Large intestine (tissue), 3 donors: Measurements from ENCODE around the gene ARHGAP26. TPM values are rescaled to one million over a fixed set of nuclear protein-coding genes. Genes with fewer than 3 reads are reported as not detected.

Experiments
- DNase-seq, 2 donors: peaks; one replicate each; pipeline versions ENCODE4 v3.0.0 to v3.0.0-alpha.2; 2013
- H3K27ac ChIP-seq: one replicate; pipeline ENCODE4 v1.5.1; 2013; ENCODE audit warnings: low read length
- H3K27me3 ChIP-seq: 2 replicates; pipeline ENCODE4 v1.6.1; 2013; ENCODE audit warnings: low read length; ENCODE audit not compliant: control insufficient read depth, insufficient read depth
- H3K36me3 ChIP-seq: 2 replicates; pipeline ENCODE4 v1.6.1; 2013; ENCODE audit warnings: low read length; ENCODE audit not compliant: control insufficient read depth, insufficient read depth
- H3K4me1 ChIP-seq: one replicate; pipeline ENCODE4 v1.6.1; 2013; ENCODE audit warnings: low read length; ENCODE audit not compliant: control insufficient read depth, insufficient read depth
- H3K4me3 ChIP-seq: one replicate; pipeline ENCODE4 v1.5.1; 2013; ENCODE audit warnings: low read length
- H3K9me3 ChIP-seq: one replicate; pipeline ENCODE4 v1.6.1; 2013; ENCODE audit warnings: mild to moderate bottlenecking, low read depth, low read length, moderate library complexity; ENCODE audit not compliant: control insufficient read depth
- WGBS: methylation state at CpG from one replicate; pipeline ENCODE4 v1.1.5; 2013; ENCODE audit warnings: low lambda C conversion rate; ENCODE audit not compliant: insufficient coverage; 5-methylcytosine and 5-hydroxymethylcytosine counted together
- polyA plus RNA-seq: library from polyadenylated mRNA; unstranded; fragments of 120-200 nt; gene quantifications from one replicate; pipeline ENCODE4 v1.2.1, GENCODE V29; 2013

Gene ARHGAP26
- polyA plus RNA-seq, 1 donor, result 31.8 TPM

DNA sequence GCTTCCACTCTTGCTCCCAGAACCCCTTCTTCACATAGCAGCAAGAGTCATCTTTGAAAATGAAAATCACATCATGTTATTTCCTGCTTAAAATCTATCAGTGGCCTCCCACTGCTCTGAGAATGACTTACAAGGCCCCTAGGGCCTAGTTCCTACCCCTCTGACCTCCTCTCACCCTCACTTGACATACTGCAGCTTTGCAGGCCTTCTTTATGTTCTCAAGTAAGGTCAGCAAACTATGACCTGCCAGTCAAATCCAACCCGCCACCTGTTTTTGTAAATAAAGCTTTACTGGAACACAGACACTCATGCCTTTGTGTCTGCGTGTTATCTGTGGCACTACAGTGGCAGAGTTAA is 447.6 kb downstream of the ARHGAP26 start:
- H3K36me3 ChIP-seq, result peaks cover 12% of the 10 kb centered on the region
- no CpG with 5 or more reads among the region's 2 CpGs for WGBS
- H3K9me3 ChIP-seq, result no peaks in the 10 kb centered on the region
- H3K27ac ChIP-seq, result peak overlapping the region; percentile 39
- H3K4me1 ChIP-seq, result peaks cover 25% of the 10 kb centered on the region
- H3K27me3 ChIP-seq, result no peaks in the 10 kb centered on the region
- DNase-seq, result no peak
- H3K4me3 ChIP-seq, result no peak overlapping the region

GRCh38 chr5:143218517-143219170 is 448.5 kb downstream of the ARHGAP26 start:
- Histone ChIP-seq H3K4me3 (no peak overlapping the region), H3K9me3 (no peaks in the 10 kb centered on the region), H3K36me3 (peaks cover 16% of the 10 kb centered on the region), H3K27me3 (no peaks in the 10 kb centered on the region), H3K4me1 (peaks cover 25% of the 10 kb centered on the region), H3K27ac (no peak overlapping the region)
- no peak for DNase-seq
- WGBS, result no CpG with 5 or more reads among the region's 4 CpGs

- no peak for DNase-seq
- peaks cover 13% of the 10 kb centered on the region for H3K36me3 ChIP-seq
- no peak overlapping the region for H3K4me3 ChIP-seq
- H3K9me3 ChIP-seq, result no peaks in the 10 kb centered on the region
- peaks cover 25% of the 10 kb centered on the region for H3K4me1 ChIP-seq
- no CpG with 5 or more reads among the region's 2 CpGs for WGBS
- no peaks in the 10 kb centered on the region for H3K27me3 ChIP-seq
- no peak overlapping the region for H3K27ac ChIP-seq
Measured at GRCh38 chr5:143219696-143220095, 449.5 kb downstream of the ARHGAP26 start.

GRCh38 chr5:143220748-143221251 is 450.6 kb downstream of the ARHGAP26 start:
- Histone ChIP-seq H3K4me3 (no peak overlapping the region), H3K36me3 (peaks cover 10% of the 10 kb centered on the region), H3K4me1 (peaks cover 25% of the 10 kb centered on the region), H3K9me3 (no peaks in the 10 kb centered on the region), H3K27ac (no peak overlapping the region), H3K27me3 (no peaks in the 10 kb centered on the region)
- DNase-seq, result no peak
- WGBS, result no CpG with 5 or more reads among the region's 3 CpGs

DNA sequence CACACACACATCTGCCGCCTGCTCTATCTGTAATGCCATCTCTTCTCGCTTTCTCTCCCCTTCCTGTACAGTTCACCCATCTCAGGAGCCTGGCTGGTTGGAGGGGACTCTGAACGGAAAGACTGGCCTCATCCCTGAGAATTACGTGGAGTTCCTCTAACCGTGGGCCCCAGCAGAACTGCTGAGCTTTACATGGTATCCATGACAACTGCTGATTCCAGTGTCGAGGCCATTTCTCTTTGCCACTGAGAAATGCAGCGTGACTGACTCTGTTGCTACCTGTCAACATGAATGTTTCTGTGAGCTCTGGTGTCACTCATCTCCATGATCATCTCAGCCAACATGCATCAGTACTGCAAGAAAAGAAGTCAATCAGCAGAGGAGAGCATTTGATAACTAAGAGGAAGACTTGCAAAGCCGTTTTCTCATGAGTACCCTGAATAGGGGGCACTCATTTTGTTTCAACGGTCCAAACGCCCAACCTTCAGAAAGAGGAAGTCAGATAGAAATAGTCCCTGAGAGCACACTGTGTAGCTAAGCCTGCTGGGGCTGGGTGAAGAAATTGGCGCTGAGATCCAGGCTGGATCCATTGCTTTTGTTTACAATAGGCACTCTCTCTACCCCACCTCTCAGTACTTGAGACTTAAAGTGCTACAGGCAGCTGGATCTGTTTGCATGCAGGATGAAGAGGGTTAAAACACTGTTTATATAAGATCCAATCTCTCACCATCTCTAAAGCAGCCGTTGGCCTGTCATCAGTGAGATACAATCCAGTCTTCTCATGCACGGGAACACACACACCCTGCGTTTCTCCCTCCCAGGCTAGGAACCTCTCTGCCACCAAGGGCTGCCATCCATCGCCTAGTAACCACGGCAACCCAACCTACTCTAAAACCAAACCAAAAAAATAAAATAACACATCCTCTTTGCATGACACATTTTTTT is 452.4 kb downstream of the ARHGAP26 start:
- H3K9me3 ChIP-seq, result no peaks in the 10 kb centered on the region
- peaks cover 6% of the 10 kb centered on the region for H3K36me3 ChIP-seq
- WGBS, result no CpG with 5 or more reads among the region's 16 CpGs
- H3K4me1 ChIP-seq, result peaks cover 12% of the 10 kb centered on the region
- H3K27ac ChIP-seq, result peak overlapping the region; percentile 14
- H3K27me3 ChIP-seq, result no peaks in the 10 kb centered on the region
- H3K4me3 ChIP-seq, result no peak overlapping the region
- peak; percentile 34 to 43 for DNase-seq

GRCh38 chr5:143224672-143225071 is 454.5 kb downstream of the ARHGAP26 start:
- no peak overlapping the region for H3K27ac ChIP-seq
- no peaks in the 10 kb centered on the region for H3K9me3 ChIP-seq
- peaks cover 4% of the 10 kb centered on the region for H3K36me3 ChIP-seq
- no peak overlapping the region for H3K4me3 ChIP-seq
- no peaks in the 10 kb centered on the region for H3K27me3 ChIP-seq
- DNase-seq, result no peak
- WGBS, result no CpG with 5 or more reads among the region's 5 CpGs
- peaks cover 7% of the 10 kb centered on the region for H3K4me1 ChIP-seq

GRCh38 chr5:143225511-143225910 is 455.3 kb downstream of the ARHGAP26 start:
- Histone ChIP-seq H3K9me3 (no peaks in the 10 kb centered on the region), H3K36me3 (peaks cover 4% of the 10 kb centered on the region), H3K27me3 (no peaks in the 10 kb centered on the region), H3K27ac (no peak overlapping the region), H3K4me1 (peaks cover 6% of the 10 kb centered on the region), H3K4me3 (no peak overlapping the region)
- no peak for DNase-seq
- no CpG with 5 or more reads among the region's 4 CpGs for WGBS

- no peaks in the 10 kb centered on the region for H3K9me3 ChIP-seq
- WGBS, result 80% methylated on average over 1 of the region's 3 CpGs
- H3K4me1 ChIP-seq, result peaks cover 6% of the 10 kb centered on the region
- no peak overlapping the region for H3K27ac ChIP-seq
- no peak for DNase-seq
- H3K36me3 ChIP-seq, result peaks cover 4% of the 10 kb centered on the region
- no peaks in the 10 kb centered on the region for H3K27me3 ChIP-seq
- no peak overlapping the region for H3K4me3 ChIP-seq
Measured at GRCh38 chr5:143226361-143226760, 456.2 kb downstream of the ARHGAP26 start.

GRCh38 chr5:143226872-143227271 is 456.7 kb downstream of the ARHGAP26 start:
- H3K4me3 ChIP-seq, result no peak overlapping the region
- H3K27me3 ChIP-seq, result no peaks in the 10 kb centered on the region
- H3K27ac ChIP-seq, result no peak overlapping the region
- WGBS, result no CpG with 5 or more reads among the region's 3 CpGs
- H3K9me3 ChIP-seq, result no peaks in the 10 kb centered on the region
- H3K4me1 ChIP-seq, result peaks cover 6% of the 10 kb centered on the region
- H3K36me3 ChIP-seq, result peaks cover 4% of the 10 kb centered on the region
- DNase-seq, result no peak

GRCh38 chr5:143227301-143227700 is 457.1 kb downstream of the ARHGAP26 start:
- Histone ChIP-seq H3K27me3 (no peaks in the 10 kb centered on the region), H3K9me3 (no peaks in the 10 kb centered on the region), H3K4me3 (no peak overlapping the region), H3K27ac (no peak overlapping the region), H3K36me3 (peaks cover 4% of the 10 kb centered on the region), H3K4me1 (peaks cover 3% of the 10 kb centered on the region)
- no CpG with 5 or more reads among the region's 6 CpGs for WGBS
- no peak for DNase-seq
